ENCODE measurements around the gene ITIH4.

Gene ITIH4

GRCh38 chr3:52787246-52787645 is 43.2 kb downstream of the ITIH4 start:
- Histone ChIP-seq H3K27me3 (no peaks in the 10 kb centered on the region), H3K4me3 (ENCODE audit: low read depth in 1 of 2, low read length in 1 of 2) (no peak overlapping the region), H3K4me1 (ENCODE audit: control insufficient read depth in 1 of 2, insufficient read depth in 1 of 2, low read depth in 1 of 2, low read length in 1 of 2) (no peaks in the 10 kb centered on the region), H3K27ac (no peak overlapping the region), H3K9me3 (no peaks in the 10 kb centered on the region), H3K36me3 (no peaks in the 10 kb centered on the region)
- TF ChIP-seq CTCF (IDR thresholded peaks at IDR 0.05), result no peak

DNA sequence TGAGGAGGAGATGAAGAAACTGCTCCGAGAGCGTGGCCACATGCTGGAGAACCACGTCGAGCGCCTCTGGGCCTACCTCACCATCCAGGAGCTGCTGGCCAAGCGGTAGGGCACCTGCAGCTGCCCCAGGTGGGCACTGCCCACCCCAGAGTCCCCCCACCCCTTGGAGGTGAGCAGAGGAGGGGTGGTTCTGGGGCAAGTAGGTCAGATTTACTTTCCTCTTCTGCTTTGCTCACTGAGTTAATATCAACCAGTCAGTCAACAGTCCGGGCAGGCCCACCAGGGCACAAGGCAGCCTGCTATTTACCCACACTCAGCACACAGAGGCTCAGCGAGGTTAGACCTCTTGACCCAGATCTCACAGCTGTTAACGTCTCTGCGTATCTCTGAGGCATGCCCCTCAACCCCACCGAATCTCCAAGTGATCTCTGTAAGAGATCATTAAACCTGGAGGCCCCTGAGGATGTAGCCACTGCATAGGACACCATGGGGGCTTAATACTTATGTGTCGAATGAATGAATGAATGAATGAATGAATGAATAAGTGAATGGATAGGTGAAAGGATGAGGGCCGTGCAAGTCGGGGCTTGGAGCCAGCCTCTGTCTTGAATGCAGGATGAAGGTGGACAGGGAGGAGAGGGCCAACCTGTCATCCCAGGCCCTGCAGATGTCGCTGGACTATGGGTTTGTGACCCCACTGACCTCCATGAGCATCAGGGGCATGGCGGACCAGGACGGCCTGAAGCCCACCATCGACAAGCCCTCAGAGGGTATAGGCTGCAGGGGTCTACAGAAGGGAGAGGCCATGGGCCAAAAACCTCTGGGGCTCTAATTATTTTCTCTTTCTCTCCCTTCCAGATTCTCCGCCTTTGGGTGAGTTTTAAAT is 43.9 kb downstream of the ITIH4 start:
- no peaks in the 10 kb centered on the region for H3K4me1 ChIP-seq (ENCODE audit: control insufficient read depth in 1 of 2, insufficient read depth in 1 of 2, low read depth in 1 of 2, low read length in 1 of 2)
- H3K9me3 ChIP-seq, result no peaks in the 10 kb centered on the region
- H3K4me3 ChIP-seq (ENCODE audit: low read depth in 1 of 2, low read length in 1 of 2), result no peak overlapping the region
- no peaks in the 10 kb centered on the region for H3K27me3 ChIP-seq
- no peaks in the 10 kb centered on the region for H3K36me3 ChIP-seq
- no peak for TF ChIP-seq CTCF (IDR thresholded peaks at IDR 0.05)
- no peak overlapping the region for H3K27ac ChIP-seq

DNA sequence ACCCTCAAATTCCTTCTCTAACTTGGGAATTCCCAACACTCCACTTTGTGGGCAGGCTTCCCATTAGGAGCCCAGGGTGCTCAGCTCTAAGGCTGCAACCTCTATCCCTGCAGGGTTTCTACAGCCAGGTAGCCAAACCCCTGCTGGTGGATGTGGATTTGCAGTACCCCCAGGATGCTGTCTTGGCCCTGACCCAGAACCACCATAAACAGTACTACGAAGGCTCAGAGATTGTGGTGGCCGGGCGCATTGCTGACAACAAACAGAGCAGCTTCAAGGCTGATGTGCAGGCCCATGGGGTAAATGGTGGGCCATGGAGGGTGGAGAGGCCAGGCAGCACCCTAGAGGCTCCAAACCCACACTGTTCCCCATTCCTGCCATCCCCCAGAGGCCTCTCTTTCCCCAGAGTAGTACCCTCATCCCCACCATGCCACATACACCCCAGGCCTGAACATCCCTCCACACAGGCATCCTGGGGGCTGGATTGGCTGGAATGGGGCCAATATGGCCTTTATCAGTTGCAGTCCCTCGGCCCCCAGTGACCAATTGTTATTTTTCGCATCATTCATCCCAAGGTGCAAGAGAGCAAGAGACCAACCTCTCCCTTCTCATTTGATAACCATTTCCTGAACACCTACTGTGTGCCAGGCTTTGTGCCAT is 45.4 kb downstream of the ITIH4 start:
- no peak for TF ChIP-seq CTCF (IDR thresholded peaks at IDR 0.05)
- H3K36me3 ChIP-seq, result no peaks in the 10 kb centered on the region
- H3K27me3 ChIP-seq, result no peaks in the 10 kb centered on the region
- no peaks in the 10 kb centered on the region for H3K4me1 ChIP-seq (ENCODE audit: control insufficient read depth in 1 of 2, insufficient read depth in 1 of 2, low read depth in 1 of 2, low read length in 1 of 2)
- H3K4me3 ChIP-seq (ENCODE audit: low read depth in 1 of 2, low read length in 1 of 2), result no peak overlapping the region
- H3K27ac ChIP-seq, result no peak overlapping the region
- H3K9me3 ChIP-seq, result no peaks in the 10 kb centered on the region

- H3K9me3 ChIP-seq, result no peaks in the 10 kb centered on the region
- no peak overlapping the region for H3K4me3 ChIP-seq (ENCODE audit: low read depth in 1 of 2, low read length in 1 of 2)
- H3K4me1 ChIP-seq (ENCODE audit: control insufficient read depth in 1 of 2, insufficient read depth in 1 of 2, low read depth in 1 of 2, low read length in 1 of 2), result no peaks in the 10 kb centered on the region
- H3K27me3 ChIP-seq, result no peaks in the 10 kb centered on the region
- H3K27ac ChIP-seq, result no peak overlapping the region
- TF ChIP-seq CTCF (IDR thresholded peaks at IDR 0.05), result no peak
- no peaks in the 10 kb centered on the region for H3K36me3 ChIP-seq
Measured at GRCh38 chr3:52784021-52784621, 46.4 kb downstream of the ITIH4 start.

DNA sequence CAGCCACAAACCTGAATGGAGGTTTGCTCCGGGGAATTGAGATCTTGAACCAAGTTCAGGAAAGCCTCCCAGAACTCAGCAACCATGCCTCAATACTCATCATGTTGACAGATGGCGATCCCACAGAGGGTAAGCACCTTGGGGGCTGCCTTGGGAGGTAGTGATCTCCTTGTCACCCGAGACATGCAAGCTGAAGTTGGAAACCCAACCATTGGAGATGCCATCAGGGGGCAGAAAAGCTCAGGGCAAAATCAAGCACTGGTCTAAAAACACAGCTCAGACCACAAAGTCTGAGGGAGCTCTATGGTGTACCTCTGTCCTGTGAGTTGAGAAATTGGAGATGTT is 47.3 kb downstream of the ITIH4 start:
- H3K27me3 ChIP-seq, result no peaks in the 10 kb centered on the region
- no peak overlapping the region for H3K27ac ChIP-seq

More for the DNA sequence above, 47.3 kb downstream of the ITIH4 start:
- H3K9me3 ChIP-seq, result no peaks in the 10 kb centered on the region
- H3K36me3 ChIP-seq, result no peaks in the 10 kb centered on the region
- H3K4me3 ChIP-seq (ENCODE audit: low read depth in 1 of 2, low read length in 1 of 2), result no peak overlapping the region
- TF ChIP-seq CTCF (IDR thresholded peaks at IDR 0.05), result no peak
- H3K4me1 ChIP-seq (ENCODE audit: control insufficient read depth in 1 of 2, insufficient read depth in 1 of 2, low read depth in 1 of 2, low read length in 1 of 2), result no peaks in the 10 kb centered on the region

Data from neutrophil (primary cell).